ENCODE measurements around the gene CRBN. TPM values are rescaled to one million over a fixed set of nuclear protein-coding genes. Genes with fewer than 3 reads are reported as not detected.

Gene CRBN
- total RNA-seq, 2 donors from 2014 or later = 30.0 to 47.7 TPM

DNA sequence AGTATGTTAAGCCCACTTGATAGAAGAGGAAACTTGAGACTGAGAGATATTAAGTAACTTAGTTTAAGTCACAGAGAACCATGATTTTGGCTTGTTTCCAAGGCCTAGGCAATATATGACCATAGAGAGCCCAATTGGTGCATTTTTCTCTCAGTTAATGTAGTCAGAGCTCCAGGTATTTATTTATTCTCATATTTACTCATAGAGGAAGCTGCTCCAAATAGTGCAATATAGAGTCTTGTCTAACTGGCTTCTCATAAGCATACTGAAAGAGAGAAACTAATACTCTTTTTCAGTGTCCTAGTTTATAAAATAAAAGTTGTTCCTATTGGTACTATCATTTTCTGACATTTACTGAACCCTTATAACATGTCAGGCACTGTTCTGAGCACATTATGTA, 37.6 kb downstream of the CRBN start:
- H3K9me3 ChIP-seq = no peaks in the 10 kb centered on the region
- H3K36me3 ChIP-seq = peaks cover 9% of the 10 kb centered on the region
- TF ChIP-seq, protein P1, sequence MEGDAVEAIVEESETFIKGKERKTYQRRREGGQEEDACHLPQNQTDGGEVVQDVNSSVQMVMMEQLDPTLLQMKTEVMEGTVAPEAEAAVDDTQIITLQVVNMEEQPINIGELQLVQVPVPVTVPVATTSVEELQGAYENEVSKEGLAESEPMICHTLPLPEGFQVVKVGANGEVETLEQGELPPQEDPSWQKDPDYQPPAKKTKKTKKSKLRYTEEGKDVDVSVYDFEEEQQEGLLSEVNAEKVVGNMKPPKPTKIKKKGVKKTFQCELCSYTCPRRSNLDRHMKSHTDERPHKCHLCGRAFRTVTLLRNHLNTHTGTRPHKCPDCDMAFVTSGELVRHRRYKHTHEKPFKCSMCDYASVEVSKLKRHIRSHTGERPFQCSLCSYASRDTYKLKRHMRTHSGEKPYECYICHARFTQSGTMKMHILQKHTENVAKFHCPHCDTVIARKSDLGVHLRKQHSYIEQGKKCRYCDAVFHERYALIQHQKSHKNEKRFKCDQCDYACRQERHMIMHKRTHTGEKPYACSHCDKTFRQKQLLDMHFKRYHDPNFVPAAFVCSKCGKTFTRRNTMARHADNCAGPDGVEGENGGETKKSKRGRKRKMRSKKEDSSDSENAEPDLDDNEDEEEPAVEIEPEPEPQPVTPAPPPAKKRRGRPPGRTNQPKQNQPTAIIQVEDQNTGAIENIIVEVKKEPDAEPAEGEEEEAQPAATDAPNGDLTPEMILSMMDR (IDR thresholded peaks at IDR 0.05) = no peak
- no peak overlapping the region for H3K4me3 ChIP-seq
- no peak overlapping the region for H3K9ac ChIP-seq (ENCODE audit: low read depth in 2 of 2, low read length in 2 of 2)
- no peak for DNase-seq
- H3K4me1 ChIP-seq = peaks cover 4% of the 10 kb centered on the region
- no peaks in the 10 kb centered on the region for H3K27me3 ChIP-seq
- intact Hi-C loops (cut with DNase I) = no loop called here
- no peak overlapping the region for H3K27ac ChIP-seq

DNA sequence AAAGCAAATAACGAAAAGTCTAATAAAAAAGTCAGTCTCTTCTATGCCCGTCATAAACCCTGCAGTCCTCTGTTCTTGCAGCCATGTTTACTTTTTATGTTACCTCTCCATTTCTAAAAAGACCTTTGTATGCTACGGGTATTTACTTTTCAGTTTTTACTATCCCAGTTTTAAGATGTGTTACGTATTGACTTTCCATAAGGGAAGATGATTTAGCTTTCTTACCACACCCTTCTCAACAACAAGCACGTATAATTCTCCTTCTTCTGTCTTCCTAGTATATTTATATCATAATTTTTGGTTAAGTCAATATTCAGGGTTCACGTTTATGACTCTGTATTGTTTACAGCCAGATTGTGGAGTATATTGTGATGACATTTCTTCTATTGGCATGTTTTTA, 42.0 kb downstream of the CRBN start:
- Histone ChIP-seq H3K27me3 (no peaks in the 10 kb centered on the region), H3K9me3 (no peaks in the 10 kb centered on the region), H3K36me3 (peaks cover 5% of the 10 kb centered on the region), H3K9ac (ENCODE audit: low read depth in 2 of 2, low read length in 2 of 2) (no peak overlapping the region), H3K4me3 (no peak overlapping the region), H3K4me1 (peaks cover 8% of the 10 kb centered on the region), H3K27ac (peak overlapping the region; percentile 43)
- intact Hi-C loops (cut with DNase I) = loop anchor here (5.0 kb wide), 1 partner anchor 35 kb away; no protein-coding TSS in a partner anchor
- TF ChIP-seq, protein P1 (IDR thresholded peaks at IDR 0.05) = no peak
- no peak for DNase-seq

DNA sequence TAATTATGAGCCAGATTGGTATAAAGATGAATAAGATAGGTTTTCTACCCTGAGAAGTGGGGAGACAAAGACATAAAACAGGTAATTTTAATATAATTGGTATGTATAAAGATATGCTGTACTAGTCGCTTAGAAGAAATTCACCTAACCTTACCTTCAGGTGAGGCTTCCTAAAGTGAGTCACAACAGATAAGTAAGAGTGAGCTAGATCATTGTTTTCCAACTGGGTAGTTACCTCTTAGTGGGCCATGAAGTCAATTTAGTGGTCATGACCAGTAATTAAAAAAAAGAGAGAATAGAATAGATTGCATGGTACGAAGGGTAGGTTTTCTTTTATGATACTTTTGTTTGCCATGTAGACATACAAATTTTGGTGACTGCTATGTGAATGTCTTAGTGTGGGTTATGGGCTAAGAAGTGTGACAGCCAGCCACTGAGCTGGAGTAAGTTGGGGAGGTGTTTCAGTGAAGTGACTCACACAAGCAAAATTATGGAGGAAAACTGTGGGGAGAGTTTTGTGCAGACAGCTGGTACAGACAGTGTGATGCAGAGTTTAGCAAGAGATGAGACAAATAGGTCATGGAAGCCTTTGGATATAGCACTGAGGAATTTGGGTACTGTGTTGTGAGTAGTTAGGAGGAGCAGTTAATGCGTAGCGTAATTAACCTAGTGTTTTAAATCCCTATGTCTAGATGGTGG, 44.6 kb downstream of the CRBN start:
- H3K9me3 ChIP-seq = no peaks in the 10 kb centered on the region
- H3K36me3 ChIP-seq = no peaks in the 10 kb centered on the region
- H3K4me1 ChIP-seq = peaks cover 8% of the 10 kb centered on the region
- no peak for DNase-seq
- H3K4me3 ChIP-seq = no peak overlapping the region
- intact Hi-C loops (cut with DNase I) = loop anchor here (5.0 kb wide), 1 partner anchor 37 kb away; no protein-coding TSS in a partner anchor
- TF ChIP-seq, protein P1 (IDR thresholded peaks at IDR 0.05) = no peak
- H3K27ac ChIP-seq = no peak overlapping the region
- H3K27me3 ChIP-seq = no peaks in the 10 kb centered on the region
- H3K9ac ChIP-seq (ENCODE audit: low read depth in 2 of 2, low read length in 2 of 2) = no peak overlapping the region

DNA sequence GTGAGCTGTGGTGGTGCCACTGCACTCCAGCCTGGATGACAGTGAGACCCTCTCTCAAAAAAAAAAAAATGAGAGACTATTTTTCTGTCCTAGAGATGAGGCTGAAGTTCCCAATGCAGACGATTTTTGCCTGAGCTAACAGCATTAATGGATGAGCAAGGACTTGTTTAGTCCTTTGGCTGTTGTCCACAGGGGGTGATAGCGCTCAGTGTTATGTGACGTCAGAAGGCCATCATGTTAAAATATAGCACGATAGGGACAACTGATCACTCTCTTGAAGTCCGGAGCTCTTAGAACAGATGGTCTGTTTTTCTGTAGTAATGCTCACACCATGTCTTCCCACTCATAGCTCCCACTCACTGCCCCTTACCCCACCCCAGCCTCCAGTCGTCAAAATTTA, 46.0 kb downstream of the CRBN start:
- Histone ChIP-seq H3K4me1 (peaks cover 8% of the 10 kb centered on the region), H3K4me3 (no peak overlapping the region), H3K36me3 (peaks cover 6% of the 10 kb centered on the region), H3K27me3 (no peaks in the 10 kb centered on the region), H3K9me3 (no peaks in the 10 kb centered on the region), H3K9ac (ENCODE audit: low read depth in 2 of 2, low read length in 2 of 2) (no peak overlapping the region), H3K27ac (no peak overlapping the region)
- TF ChIP-seq, protein P1 (IDR thresholded peaks at IDR 0.05) = no peak
- DNase-seq = no peak
- intact Hi-C loops (cut with DNase I) = no loop called here

DNA sequence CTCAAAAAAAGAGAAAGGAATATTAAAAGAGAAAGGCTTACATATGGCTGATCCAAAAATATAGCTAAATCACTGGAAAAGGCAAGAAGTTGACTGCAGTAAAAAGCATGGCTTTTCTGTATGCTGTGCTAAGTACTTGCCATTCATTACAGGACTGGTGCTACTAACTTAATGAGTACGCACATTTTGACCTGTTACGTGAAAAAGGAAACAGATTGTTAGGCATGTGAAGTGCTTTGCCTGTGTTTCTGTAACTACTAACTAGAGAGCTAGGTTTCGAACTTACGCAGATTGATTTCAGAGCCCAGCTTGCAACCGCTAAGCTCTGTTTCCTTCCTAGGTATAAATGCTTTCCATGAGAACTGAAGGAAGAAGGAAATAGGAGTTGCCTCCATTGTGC, 49.9 kb downstream of the CRBN start:
- Histone ChIP-seq H3K36me3 (peaks cover 6% of the 10 kb centered on the region), H3K27ac (no peak overlapping the region), H3K9ac (ENCODE audit: low read depth in 2 of 2, low read length in 2 of 2) (no peak overlapping the region), H3K27me3 (no peaks in the 10 kb centered on the region), H3K4me3 (no peak overlapping the region), H3K9me3 (no peaks in the 10 kb centered on the region), H3K4me1 (peaks cover 5% of the 10 kb centered on the region)
- no peak for DNase-seq
- TF ChIP-seq, protein P1 (IDR thresholded peaks at IDR 0.05) = no peak
- intact Hi-C loops (cut with DNase I) = loop anchor here (5.0 kb wide), 1 partner anchor 53 kb away; no protein-coding TSS in a partner anchor

All from colonic mucosa (tissue), 4 donors.